Measurements from ENCODE around the gene SLC16A6.

The SLC16A6 gene

GRCh38 chr17:68305142-68305541 is 14.2 kb upstream of the SLC16A6 start:
- WGBS (ENCODE audit: extremely low coverage, insufficient coverage, insufficient read length) = no CpG with 5 or more reads among the region's 4 CpGs

GRCh38 chr17:68304706-68305105 is 13.8 kb upstream of the SLC16A6 start:
- H4K91ac ChIP-seq (ENCODE audit: low read depth, low read length) = no peak overlapping the region
- H3K23ac ChIP-seq (ENCODE audit: low read length) = no peak overlapping the region
- H2BK120ac ChIP-seq (ENCODE audit: insufficient read depth, low read length, poor library complexity) = no peak overlapping the region

More at GRCh38 chr17:68305142-68305541, 14.2 kb upstream of the SLC16A6 start:
- H3K18ac ChIP-seq (ENCODE audit: low read length) = no peak overlapping the region
- H3K79me1 ChIP-seq (ENCODE audit: low read length) = peaks cover 11% of the 10 kb centered on the region
- H2BK12ac ChIP-seq (ENCODE audit: low read length) = no peak overlapping the region
- no peak overlapping the region for H4K91ac ChIP-seq (ENCODE audit: low read depth, low read length)
- H3K9me3 ChIP-seq (ENCODE audit: insufficient read depth, low read depth, low read length) = no peaks in the 10 kb centered on the region
- H2BK5ac ChIP-seq (ENCODE audit: low read depth, low read length, poor library complexity) = no peak overlapping the region
- no peak overlapping the region for H3K4ac ChIP-seq (ENCODE audit: low read depth, low read length)
- no peaks in the 10 kb centered on the region for H3K27me3 ChIP-seq (ENCODE audit: insufficient read depth, low read length)
- no peaks in the 10 kb centered on the region for H3K36me3 ChIP-seq (ENCODE audit: control insufficient read depth in 1 of 2, insufficient read depth in 2 of 2, low read length in 2 of 2)
- no peak overlapping the region for H3K14ac ChIP-seq (ENCODE audit: low read length)
- H3K4me1 ChIP-seq (ENCODE audit: control insufficient read depth in 1 of 2, insufficient read depth in 2 of 2, low read length in 2 of 2) = peaks cover 15 to 18% of the 10 kb centered on the region in 2 experiments
- H2AFZ ChIP-seq (ENCODE audit: insufficient read depth, low read length, poor library complexity) = no peak overlapping the region
- H4K8ac ChIP-seq (ENCODE audit: low read depth, low read length) = no peak overlapping the region
- no peak overlapping the region for H3K23ac ChIP-seq (ENCODE audit: low read length)
- H3K27ac ChIP-seq (ENCODE audit: low read depth, low read length) = no peak overlapping the region
- no peak overlapping the region for H3K4me3 ChIP-seq (ENCODE audit: low read depth, low read length)
- no peak for DNase-seq
- no peak overlapping the region for H2AK5ac ChIP-seq (ENCODE audit: low read length)
- no peak overlapping the region for H2BK120ac ChIP-seq (ENCODE audit: insufficient read depth, low read length, poor library complexity)
- no peak overlapping the region for H3K9ac ChIP-seq (ENCODE audit: low read length)
- no peak overlapping the region for H4K12ac ChIP-seq (ENCODE audit: low read depth, low read length)
- H3K79me2 ChIP-seq (ENCODE audit: control insufficient read depth, insufficient read depth, low read length, poor library complexity) = no peaks in the 10 kb centered on the region
- no peak overlapping the region for H3K4me2 ChIP-seq (ENCODE audit: low read length)

GRCh38 chr17:68302666-68303065 is 11.7 kb upstream of the SLC16A6 start:
- no peak overlapping the region for H3K14ac ChIP-seq (ENCODE audit: low read length)
- H4K91ac ChIP-seq (ENCODE audit: low read depth, low read length) = peak overlapping the region; percentile 85
- H3K27ac ChIP-seq (ENCODE audit: low read depth, low read length) = peak overlapping the region; percentile 69
- H3K4ac ChIP-seq (ENCODE audit: low read depth, low read length) = no peak overlapping the region
- no peak overlapping the region for H3K4me2 ChIP-seq (ENCODE audit: low read length)
- no peaks in the 10 kb centered on the region for H3K36me3 ChIP-seq (ENCODE audit: control insufficient read depth in 1 of 2, insufficient read depth in 2 of 2, low read length in 2 of 2)
- peak overlapping the region; percentile 19 for H2BK12ac ChIP-seq (ENCODE audit: low read length)
- H3K9ac ChIP-seq (ENCODE audit: low read length) = no peak overlapping the region
- no peak overlapping the region for H2AFZ ChIP-seq (ENCODE audit: insufficient read depth, low read length, poor library complexity)
- no peak overlapping the region for H3K18ac ChIP-seq (ENCODE audit: low read length)
- no peak overlapping the region for H2AK5ac ChIP-seq (ENCODE audit: low read length)
- WGBS (ENCODE audit: extremely low coverage, insufficient coverage, insufficient read length) = no CpG with 5 or more reads among the region's 4 CpGs
- no peak overlapping the region for H4K8ac ChIP-seq (ENCODE audit: low read depth, low read length)
- H2BK5ac ChIP-seq (ENCODE audit: low read depth, low read length, poor library complexity) = peak overlapping the region; percentile 18
- peak overlapping the region; percentile 6 for H2BK120ac ChIP-seq (ENCODE audit: insufficient read depth, low read length, poor library complexity)
- H4K12ac ChIP-seq (ENCODE audit: low read depth, low read length) = no peak overlapping the region
- no peak overlapping the region for H3K23ac ChIP-seq (ENCODE audit: low read length)
- H3K27me3 ChIP-seq (ENCODE audit: insufficient read depth, low read length) = no peaks in the 10 kb centered on the region
- peaks cover 13% of the 10 kb centered on the region for H3K79me1 ChIP-seq (ENCODE audit: low read length)
- H3K9me3 ChIP-seq (ENCODE audit: insufficient read depth, low read depth, low read length) = no peaks in the 10 kb centered on the region
- no peak for DNase-seq
- H3K4me1 ChIP-seq (ENCODE audit: control insufficient read depth in 1 of 2, insufficient read depth in 2 of 2, low read length in 2 of 2) = peaks cover 15 to 21% of the 10 kb centered on the region in 2 experiments
- no peaks in the 10 kb centered on the region for H3K79me2 ChIP-seq (ENCODE audit: control insufficient read depth, insufficient read depth, low read length, poor library complexity)
- H3K4me3 ChIP-seq (ENCODE audit: low read depth, low read length) = no peak overlapping the region

More at GRCh38 chr17:68304706-68305105, 13.8 kb upstream of the SLC16A6 start:
- H3K27me3 ChIP-seq (ENCODE audit: insufficient read depth, low read length) = no peaks in the 10 kb centered on the region
- no peaks in the 10 kb centered on the region for H3K9me3 ChIP-seq (ENCODE audit: insufficient read depth, low read depth, low read length)
- H3K27ac ChIP-seq (ENCODE audit: low read depth, low read length) = no peak overlapping the region
- no peak overlapping the region for H3K4ac ChIP-seq (ENCODE audit: low read depth, low read length)
- no peak overlapping the region for H3K4me3 ChIP-seq (ENCODE audit: low read depth, low read length)
- WGBS (ENCODE audit: extremely low coverage, insufficient coverage, insufficient read length) = no CpG with 5 or more reads among the region's 6 CpGs
- H2AFZ ChIP-seq (ENCODE audit: insufficient read depth, low read length, poor library complexity) = no peak overlapping the region
- H3K36me3 ChIP-seq (ENCODE audit: control insufficient read depth in 1 of 2, insufficient read depth in 2 of 2, low read length in 2 of 2) = no peaks in the 10 kb centered on the region
- H2BK5ac ChIP-seq (ENCODE audit: low read depth, low read length, poor library complexity) = no peak overlapping the region
- H3K4me1 ChIP-seq (ENCODE audit: control insufficient read depth in 1 of 2, insufficient read depth in 2 of 2, low read length in 2 of 2) = peaks cover 15 to 21% of the 10 kb centered on the region in 2 experiments
- no peak overlapping the region for H2AK5ac ChIP-seq (ENCODE audit: low read length)
- H3K79me1 ChIP-seq (ENCODE audit: low read length) = peaks cover 13% of the 10 kb centered on the region
- H3K18ac ChIP-seq (ENCODE audit: low read length) = no peak overlapping the region
- H2BK12ac ChIP-seq (ENCODE audit: low read length) = no peak overlapping the region
- H3K79me2 ChIP-seq (ENCODE audit: control insufficient read depth, insufficient read depth, low read length, poor library complexity) = no peaks in the 10 kb centered on the region
- no peak overlapping the region for H4K8ac ChIP-seq (ENCODE audit: low read depth, low read length)
- H4K12ac ChIP-seq (ENCODE audit: low read depth, low read length) = no peak overlapping the region
- H3K14ac ChIP-seq (ENCODE audit: low read length) = no peak overlapping the region
- H3K9ac ChIP-seq (ENCODE audit: low read length) = no peak overlapping the region
- H3K4me2 ChIP-seq (ENCODE audit: low read length) = no peak overlapping the region
- DNase-seq = no peak

GRCh38 chr17:68302066-68302564 is 11.2 kb upstream of the SLC16A6 start:
- H3K36me3 ChIP-seq (ENCODE audit: control insufficient read depth in 1 of 2, insufficient read depth in 2 of 2, low read length in 2 of 2) = no peaks in the 10 kb centered on the region
- peak overlapping the region; percentile 85 for H4K91ac ChIP-seq (ENCODE audit: low read depth, low read length)
- no peak overlapping the region for H3K9ac ChIP-seq (ENCODE audit: low read length)
- peak overlapping the region; percentile 83 for H2BK120ac ChIP-seq (ENCODE audit: insufficient read depth, low read length, poor library complexity)
- H2BK5ac ChIP-seq (ENCODE audit: low read depth, low read length, poor library complexity) = peak overlapping the region; percentile 26
- peak overlapping the region; percentile 62 for H3K18ac ChIP-seq (ENCODE audit: low read length)
- peak overlapping the region; percentile 78 for H2BK12ac ChIP-seq (ENCODE audit: low read length)
- no CpG with 5 or more reads among the region's 10 CpGs for WGBS (ENCODE audit: extremely low coverage, insufficient coverage, insufficient read length)
- peak in 1 of 2 donors; percentile 25 for DNase-seq
- H4K12ac ChIP-seq (ENCODE audit: low read depth, low read length) = no peak overlapping the region
- H3K4me2 ChIP-seq (ENCODE audit: low read length) = no peak overlapping the region
- H4K8ac ChIP-seq (ENCODE audit: low read depth, low read length) = peak overlapping the region; percentile 42
- peaks cover 13% of the 10 kb centered on the region for H3K79me1 ChIP-seq (ENCODE audit: low read length)
- no peak overlapping the region for H3K23ac ChIP-seq (ENCODE audit: low read length)
- H3K79me2 ChIP-seq (ENCODE audit: control insufficient read depth, insufficient read depth, low read length, poor library complexity) = no peaks in the 10 kb centered on the region
- H2AFZ ChIP-seq (ENCODE audit: insufficient read depth, low read length, poor library complexity) = no peak overlapping the region
- H3K14ac ChIP-seq (ENCODE audit: low read length) = peak overlapping the region; percentile 40
- no peaks in the 10 kb centered on the region for H3K9me3 ChIP-seq (ENCODE audit: insufficient read depth, low read depth, low read length)
- H3K4me3 ChIP-seq (ENCODE audit: low read depth, low read length) = no peak overlapping the region
- H3K4ac ChIP-seq (ENCODE audit: low read depth, low read length) = no peak overlapping the region
- H3K27me3 ChIP-seq (ENCODE audit: insufficient read depth, low read length) = no peaks in the 10 kb centered on the region
- H3K4me1 ChIP-seq (ENCODE audit: control insufficient read depth in 1 of 2, insufficient read depth in 2 of 2, low read length in 2 of 2) = peaks cover 15 to 21% of the 10 kb centered on the region in 2 experiments
- H3K27ac ChIP-seq (ENCODE audit: low read depth, low read length) = peak overlapping the region; percentile 86
- peak overlapping the region; percentile 66 for H2AK5ac ChIP-seq (ENCODE audit: low read length)

Measured in trophoblast cell (in vitro differentiated cells and primary cell).